Mesothelial cell of epicardium (in vitro differentiated cells): ENCODE measurements around the gene LAMA3. TPM values are rescaled to one million over a fixed set of nuclear protein-coding genes. Genes with fewer than 3 reads are reported as not detected.

Experiments
- DNase-seq, 2 experiments: peaks; one replicate each; pipeline ENCODE4 v3.0.0; 2021; ENCODE audit warnings: low spot score in 2 of 2; ENCODE audit not compliant: unreplicated experiment in 2 of 2
- H3K27ac Mint-ChIP-seq: 2 replicates; pipeline ENCODE4 v1.8.0; 2021; ENCODE audit warnings: mixed read lengths
- H3K27me3 Mint-ChIP-seq: 2 replicates; pipeline ENCODE4 v1.8.0; 2021; ENCODE audit warnings: low read depth, mixed read lengths
- H3K36me3 Mint-ChIP-seq: 2 replicates; pipeline ENCODE4 v1.8.0; 2021; ENCODE audit warnings: mixed read lengths
- H3K4me1 Mint-ChIP-seq: 2 replicates; pipeline ENCODE4 v1.8.0; 2021; ENCODE audit warnings: mixed read lengths
- H3K4me3 Mint-ChIP-seq: 2 replicates; pipeline ENCODE4 v1.8.0; 2021; ENCODE audit warnings: mild to moderate bottlenecking, moderate library complexity, mixed read lengths
- H3K9me3 Mint-ChIP-seq: 2 replicates; pipeline ENCODE4 v1.8.0; 2021; ENCODE audit warnings: mixed read lengths
- CTCF ChIP-seq: fragments of 200-600 bp; sonication (generic); IDR thresholded peaks from one replicate; pipeline ENCODE4 v1.5.0; 2021; ENCODE audit warnings: antibody characterized with exemption; ENCODE audit not compliant: unreplicated experiment
- total RNA-seq: library from RNA; stranded (reverse); gene quantifications from 3 replicates; pipeline ENCODE4 v1.2.1, GENCODE V29; 2021

LAMA3 gene
- total RNA-seq, 1 donor from 2014 or later: 6.7 TPM

GRCh38 chr18:23877371-23877770 lies 188.1 kb downstream of the LAMA3 start:
- no peak for TF ChIP-seq CTCF
- H3K27ac Mint-ChIP-seq: no peak overlapping the region
- no peaks in the 10 kb centered on the region for H3K9me3 Mint-ChIP-seq
- DNase-seq: no peak
- no peaks in the 10 kb centered on the region for H3K36me3 Mint-ChIP-seq
- H3K4me1 Mint-ChIP-seq: peaks cover 31% of the 10 kb centered on the region
- no peak overlapping the region for H3K4me3 Mint-ChIP-seq
- peaks cover 7% of the 10 kb centered on the region for H3K27me3 Mint-ChIP-seq

DNA sequence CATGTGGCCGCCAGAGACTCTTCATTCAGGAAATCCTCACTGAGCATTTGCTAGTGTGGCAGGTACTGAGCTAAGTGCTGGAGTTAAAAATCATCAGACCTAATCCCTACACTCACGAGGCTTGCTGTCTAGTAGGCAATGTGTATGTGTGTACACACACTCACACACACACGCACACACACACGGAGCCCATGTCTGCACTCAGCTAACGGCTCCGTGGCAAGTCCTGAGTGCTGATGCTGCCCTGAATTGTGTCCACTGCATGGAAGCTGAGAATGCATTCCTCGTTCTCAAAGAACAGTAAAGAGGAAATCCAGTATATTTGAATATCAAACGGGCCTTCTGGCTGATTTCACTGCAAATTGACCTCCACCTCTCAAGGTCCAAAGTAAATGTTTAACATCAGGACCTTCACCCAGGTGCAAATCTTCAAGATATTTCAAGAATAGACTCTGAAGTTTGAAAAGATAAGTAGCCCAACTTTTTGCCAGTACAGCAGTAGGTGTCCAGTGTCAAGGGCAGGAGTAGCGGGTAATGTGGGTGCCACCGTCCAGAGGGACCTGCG lies 189.2 kb downstream of the LAMA3 start:
- Mint-ChIP-seq H3K9me3 (no peaks in the 10 kb centered on the region), H3K36me3 (no peaks in the 10 kb centered on the region), H3K27me3 (peaks cover 7% of the 10 kb centered on the region), H3K27ac (no peak overlapping the region), H3K4me3 (no peak overlapping the region), H3K4me1 (peaks cover 29% of the 10 kb centered on the region)
- no peak for DNase-seq
- no peak for TF ChIP-seq CTCF

DNA sequence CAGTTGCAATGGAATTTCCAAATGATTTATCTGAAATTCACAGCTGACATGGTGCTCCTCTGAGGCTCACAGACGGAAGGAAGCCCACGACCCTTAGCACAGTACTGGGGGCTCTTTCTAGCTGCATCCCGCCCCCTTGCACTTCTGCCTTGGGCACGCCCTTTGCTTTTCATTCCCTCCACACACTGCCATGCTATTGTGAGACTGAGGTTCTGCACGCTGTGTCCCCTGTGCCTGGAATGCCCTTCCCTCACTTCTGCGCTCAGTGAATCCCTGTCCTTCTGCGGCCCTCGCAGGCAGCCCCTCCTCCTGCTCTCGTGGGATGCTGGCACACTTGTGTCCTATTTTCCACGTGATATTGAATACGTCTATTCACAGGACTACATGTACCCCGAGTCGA lies 189.9 kb downstream of the LAMA3 start:
- no peak for DNase-seq
- peaks cover 7% of the 10 kb centered on the region for H3K27me3 Mint-ChIP-seq
- peaks cover 30% of the 10 kb centered on the region for H3K4me1 Mint-ChIP-seq
- TF ChIP-seq CTCF: no peak
- no peaks in the 10 kb centered on the region for H3K9me3 Mint-ChIP-seq
- no peaks in the 10 kb centered on the region for H3K36me3 Mint-ChIP-seq
- no peak overlapping the region for H3K27ac Mint-ChIP-seq
- no peak overlapping the region for H3K4me3 Mint-ChIP-seq

- Mint-ChIP-seq H3K27ac (no peak overlapping the region), H3K27me3 (peaks cover 7% of the 10 kb centered on the region), H3K36me3 (no peaks in the 10 kb centered on the region), H3K9me3 (no peaks in the 10 kb centered on the region), H3K4me3 (no peak overlapping the region), H3K4me1 (peaks cover 30% of the 10 kb centered on the region)
- no peak for DNase-seq
- no peak for TF ChIP-seq CTCF
These were observed 190.3 kb downstream of the LAMA3 start for GRCh38 chr18:23879544-23879943.

- no peak overlapping the region for H3K4me3 Mint-ChIP-seq
- no peaks in the 10 kb centered on the region for H3K9me3 Mint-ChIP-seq
- H3K4me1 Mint-ChIP-seq: peaks cover 34% of the 10 kb centered on the region
- no peaks in the 10 kb centered on the region for H3K36me3 Mint-ChIP-seq
- H3K27me3 Mint-ChIP-seq: peaks cover 7% of the 10 kb centered on the region
- DNase-seq: no peak
- no peak for TF ChIP-seq CTCF
- H3K27ac Mint-ChIP-seq: no peak overlapping the region
These were observed 190.8 kb downstream of the LAMA3 start for GRCh38 chr18:23879966-23880565.
